K562 (cell line): ENCODE data around the gene DDAH1. TPM values are rescaled to one million over a fixed set of nuclear protein-coding genes. Genes with fewer than 3 reads are reported as not detected.

Experiments used
- CBX8 ChIP-seq: fragments of 200-600 bp; sonication (generic); IDR thresholded peaks from 2 replicates; pipeline ENCODE4 v1.6.1; 2012; ENCODE audit warnings: borderline replicate concordance, mixed run types, low read depth, mild to moderate bottlenecking, moderate library complexity, mixed read lengths, low read length, control low read depth, inconsistent platforms; ENCODE audit not compliant: poor library complexity, severe bottlenecking; ENCODE audit errors: extremely low read depth
- polyA plus RNA-seq, 8 experiments: library from polyadenylated mRNA; depleted of rRNA in 4 of 8; stranded (reverse) in 5 of 8; unstranded in 3 of 8; fragments of >200 nt; fragmentation: Nextera tagmentation in 2 of 8; fragmentation: Illumina TruSeq in 1 of 8; extraction: Ambion mirVana in 2 of 8; extraction: Trizol in 1 of 8; gene quantifications; 2 replicates each; pipeline versions ENCODE4 v1.2.1 to v1.2.3, GENCODE V29; 2011 to 2014; ENCODE audit warnings: inconsistent platforms in 1 of 8, missing spikeins in 1 of 8
- total RNA-seq, 7 experiments: library from RNA; depleted of rRNA in 6 of 7; stranded (reverse); fragments of >200 nt in 6 of 7; fragmentation: Illumina TruSeq in 2 of 7; extraction: Trizol in 2 of 7; gene quantifications; 2 replicates each; pipeline versions ENCODE4 v1.2.1 to v1.2.3, GENCODE V29; 2011 to 2021; ENCODE audit warnings: low replicate concordance in 1 of 7
- TF ChIP-seq, protein P1 (sequence below), 3 experiments: fragments of 200-800 bp in 1 of 3; fragments of 250-450 bp in 1 of 3; fragments of 450-650 bp in 1 of 3; sonication (Bioruptor Pico) in 1 of 3; sonication (Bioruptor generic) in 1 of 3; formaldehyde crosslinking in 1 of 3; IDR thresholded peaks; 2 replicates each; pipeline versions ENCODE4 v1.6.1 to v1.8.0; 2016 to 2022; ENCODE audit warnings: mild to moderate bottlenecking in 2 of 3, missing genetic modification characterization in 2 of 3, missing compliant biosample characterization in 1 of 3, moderate library complexity in 1 of 3
- TF ChIP-seq, protein P2 (sequence below): fragments of 250-450 bp; sonication (Bioruptor Pico); IDR thresholded peaks from 2 replicates; pipeline ENCODE4 v1.4.0; 2020; ENCODE audit warnings: mild to moderate bottlenecking

DDAH1 gene
- total and polyA plus RNA-seq, 9 of the 15 experiments (the other 6 are each of a cell fraction or from before 2014, with no cell fraction given): 0.04 to 0.24 (median 0.10) TPM

DNA sequence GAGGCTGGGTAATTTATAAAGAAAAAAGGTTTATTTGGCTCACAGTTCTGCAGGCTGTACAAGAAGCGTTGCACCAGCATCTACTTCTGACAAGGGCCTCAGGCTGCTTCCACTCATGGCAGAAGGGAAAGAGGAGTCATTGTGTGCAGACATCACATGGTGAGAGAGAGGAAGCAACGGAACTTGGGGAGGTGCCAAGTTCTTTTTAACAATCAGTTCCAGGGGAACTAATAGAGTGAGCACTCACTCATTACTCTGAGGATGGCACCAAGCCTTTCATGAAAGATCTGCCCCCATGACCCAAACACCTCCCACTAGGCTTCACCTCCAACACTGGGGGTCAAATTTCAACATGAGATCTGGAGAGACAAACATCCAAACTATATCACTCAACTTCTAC is 77.2 kb downstream of the DDAH1 start (continued):
- TF ChIP-seq, protein P1, sequence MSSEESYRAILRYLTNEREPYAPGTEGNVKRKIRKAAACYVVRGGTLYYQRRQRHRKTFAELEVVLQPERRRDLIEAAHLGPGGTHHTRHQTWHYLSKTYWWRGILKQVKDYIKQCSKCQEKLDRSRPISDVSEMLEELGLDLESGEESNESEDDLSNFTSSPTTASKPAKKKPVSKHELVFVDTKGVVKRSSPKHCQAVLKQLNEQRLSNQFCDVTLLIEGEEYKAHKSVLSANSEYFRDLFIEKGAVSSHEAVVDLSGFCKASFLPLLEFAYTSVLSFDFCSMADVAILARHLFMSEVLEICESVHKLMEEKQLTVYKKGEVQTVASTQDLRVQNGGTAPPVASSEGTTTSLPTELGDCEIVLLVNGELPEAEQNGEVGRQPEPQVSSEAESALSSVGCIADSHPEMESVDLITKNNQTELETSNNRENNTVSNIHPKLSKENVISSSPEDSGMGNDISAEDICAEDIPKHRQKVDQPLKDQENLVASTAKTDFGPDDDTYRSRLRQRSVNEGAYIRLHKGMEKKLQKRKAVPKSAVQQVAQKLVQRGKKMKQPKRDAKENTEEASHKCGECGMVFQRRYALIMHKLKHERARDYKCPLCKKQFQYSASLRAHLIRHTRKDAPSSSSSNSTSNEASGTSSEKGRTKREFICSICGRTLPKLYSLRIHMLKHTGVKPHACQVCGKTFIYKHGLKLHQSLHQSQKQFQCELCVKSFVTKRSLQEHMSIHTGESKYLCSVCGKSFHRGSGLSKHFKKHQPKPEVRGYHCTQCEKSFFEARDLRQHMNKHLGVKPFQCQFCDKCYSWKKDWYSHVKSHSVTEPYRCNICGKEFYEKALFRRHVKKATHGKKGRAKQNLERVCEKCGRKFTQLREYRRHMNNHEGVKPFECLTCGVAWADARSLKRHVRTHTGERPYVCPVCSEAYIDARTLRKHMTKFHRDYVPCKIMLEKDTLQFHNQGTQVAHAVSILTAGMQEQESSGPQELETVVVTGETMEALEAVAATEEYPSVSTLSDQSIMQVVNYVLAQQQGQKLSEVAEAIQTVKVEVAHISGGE (CRISPR knock-in tag; IDR thresholded peaks at IDR 0.05): no peak
- TF ChIP-seq CBX8: no peak
- TF ChIP-seq, protein P2, sequence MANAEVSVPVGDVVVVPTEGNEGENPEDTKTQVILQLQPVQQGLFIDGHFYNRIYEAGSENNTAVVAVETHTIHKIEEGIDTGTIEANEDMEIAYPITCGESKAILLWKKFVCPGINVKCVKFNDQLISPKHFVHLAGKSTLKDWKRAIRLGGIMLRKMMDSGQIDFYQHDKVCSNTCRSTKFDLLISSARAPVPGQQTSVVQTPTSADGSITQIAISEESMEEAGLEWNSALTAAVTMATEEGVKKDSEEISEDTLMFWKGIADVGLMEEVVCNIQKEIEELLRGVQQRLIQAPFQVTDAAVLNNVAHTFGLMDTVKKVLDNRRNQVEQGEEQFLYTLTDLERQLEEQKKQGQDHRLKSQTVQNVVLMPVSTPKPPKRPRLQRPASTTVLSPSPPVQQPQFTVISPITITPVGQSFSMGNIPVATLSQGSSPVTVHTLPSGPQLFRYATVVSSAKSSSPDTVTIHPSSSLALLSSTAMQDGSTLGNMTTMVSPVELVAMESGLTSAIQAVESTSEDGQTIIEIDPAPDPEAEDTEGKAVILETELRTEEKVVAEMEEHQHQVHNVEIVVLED (CRISPR knock-in tag): no peak
